Right lung (tissue), 5 donors: ENCODE results near the gene RIMBP3C. TPM values are rescaled to one million over a fixed set of nuclear protein-coding genes. Genes with fewer than 3 reads are reported as not detected.
"Not testable (repeated sequence)": the region's sequence is repeated elsewhere in the genome, so short reads cannot be mapped to it uniquely, and the experiment has no call there.

Source experiments
- DNase-seq, 2 donors: peaks; one replicate each; pipeline ENCODE4 v3.0.0-alpha.2; 2013
- polyA plus RNA-seq, 5 donors: library from polyadenylated mRNA; unstranded; fragments of 120-200 nt; gene quantifications; one replicate each; pipeline versions ENCODE4 v1.2.1 to v1.2.3, GENCODE V29; 2013; ENCODE audit warnings: inconsistent platforms in 1 of 5, low replicate concordance in 1 of 5; ENCODE audit not compliant: insufficient read length in 5 of 5, insufficient read depth in 1 of 5

RIMBP3C gene
- polyA plus RNA-seq, 5 donors: 0.09 to 0.27 (median 0.24) TPM; not detected in 1

GRCh38 chr22:21526705-21527500, 24.4 kb downstream of the RIMBP3C start:
- not testable (repeated sequence) for DNase-seq

GRCh38 chr22:21516970-21517764, 34.1 kb downstream of the RIMBP3C start:
- not testable (repeated sequence) for DNase-seq

GRCh38 chr22:21516522-21516921, 34.7 kb downstream of the RIMBP3C start:
- DNase-seq: not testable (repeated sequence)

- DNase-seq: not testable (repeated sequence)
Observed at GRCh38 chr22:21515234-21515633, 36.0 kb downstream of the RIMBP3C start.

- DNase-seq: not testable (repeated sequence)
Observed at GRCh38 chr22:21514117-21514516, 37.1 kb downstream of the RIMBP3C start.

- not testable (repeated sequence) for DNase-seq
Observed at GRCh38 chr22:21512022-21512421, 39.2 kb downstream of the RIMBP3C start.

- not testable (repeated sequence) for DNase-seq
Observed at GRCh38 chr22:21510397-21510796, 40.9 kb downstream of the RIMBP3C start.

GRCh38 chr22:21499623-21500506, 51.4 kb downstream of the RIMBP3C start:
- DNase-seq: not testable (repeated sequence)

GRCh38 chr22:21498489-21498888, 52.8 kb downstream of the RIMBP3C start:
- DNase-seq: not testable (repeated sequence)

- DNase-seq: not testable (repeated sequence)
Observed at GRCh38 chr22:21497984-21498383, 53.3 kb downstream of the RIMBP3C start.

Other genes starting within 250 kb of the RIMBP3C start
- gene RIMBP3B, start 167.7 kb downstream of the RIMBP3C start, polyA plus RNA-seq: under 1 TPM in 1 of 5 donors, not detected in 4; 0.03 TPM
- 1 to 10 TPM; 5.6 to 8.4 (median 6.7) TPM for gene HIC2, start 134.1 kb downstream of the RIMBP3C start, polyA plus RNA-seq
- 1 to 10 TPM; 1.2 to 3.0 (median 1.9) TPM for gene TMEM191C, start 84.1 kb downstream of the RIMBP3C start, polyA plus RNA-seq
- gene UBE2L3, start 16.3 kb upstream of the RIMBP3C start, polyA plus RNA-seq: 10 to 100 TPM; 41.3 to 52.8 (median 47.5) TPM
- gene YDJC, start 78.6 kb upstream of the RIMBP3C start, polyA plus RNA-seq: 10 to 100 TPM in 1 of 5 donors, 1 to 10 TPM in 4; 6.6 to 14.0 (median 8.9) TPM
- gene CCDC116, start 81.3 kb upstream of the RIMBP3C start, polyA plus RNA-seq: 1 to 10 TPM in 4 of 5 donors, under 1 TPM in 1; 0.90 to 1.6 (median 1.3) TPM
- gene SDF2L1, start 90.8 kb upstream of the RIMBP3C start, polyA plus RNA-seq: 10 to 100 TPM; 11.5 to 32.0 (median 13.2) TPM
- 10 to 100 TPM; 33.3 to 41.6 (median 38.3) TPM for gene PPIL2, start 114.6 kb upstream of the RIMBP3C start, polyA plus RNA-seq
- 10 to 100 TPM; 15.2 to 20.1 (median 19.4) TPM for gene YPEL1, start 184.3 kb upstream of the RIMBP3C start, polyA plus RNA-seq